Activated CD8-positive, alpha-beta memory T cell treated with anti-CD3 and anti-CD28 coated beads, Interleukin-2, amount 50 U/mL, for 24 hours (primary cell): Measurements from ENCODE around the gene GJA1.

Source experiments
- DNase-seq: peaks from one replicate; pipeline ENCODE4 v3.0.0-alpha.2; 2020; ENCODE audit errors: extremely low read depth

GJA1 gene

DNA sequence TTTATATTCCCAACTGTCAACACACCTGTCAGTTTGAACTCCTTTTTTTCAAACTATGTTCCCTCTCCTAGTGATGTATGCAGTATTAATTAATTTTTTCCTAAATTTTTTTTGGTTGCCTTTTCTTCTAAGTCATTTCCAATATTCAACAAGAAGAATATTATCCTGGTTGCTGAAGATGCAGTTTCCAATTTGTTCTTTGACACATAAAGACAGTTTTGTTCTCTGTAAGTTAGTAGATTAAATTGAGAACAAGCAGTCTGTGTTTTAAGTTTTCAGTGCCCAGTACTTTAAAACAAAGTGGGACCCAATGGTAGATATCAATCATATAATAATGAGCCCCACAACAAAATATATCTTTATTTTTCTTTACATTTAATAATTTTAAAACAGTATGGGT, 47.3 kb downstream of the GJA1 start:
- no peak for DNase-seq

GRCh38 chr6:121485359-121485811, 49.9 kb downstream of the GJA1 start:
- DNase-seq = no peak

GRCh38 chr6:121491576-121491975, 56.1 kb downstream of the GJA1 start:
- no peak for DNase-seq

GRCh38 chr6:121492536-121492935, 57.1 kb downstream of the GJA1 start:
- DNase-seq = no peak

- no peak for DNase-seq
Observed at GRCh38 chr6:121497970-121498375, 62.5 kb downstream of the GJA1 start.

DNA sequence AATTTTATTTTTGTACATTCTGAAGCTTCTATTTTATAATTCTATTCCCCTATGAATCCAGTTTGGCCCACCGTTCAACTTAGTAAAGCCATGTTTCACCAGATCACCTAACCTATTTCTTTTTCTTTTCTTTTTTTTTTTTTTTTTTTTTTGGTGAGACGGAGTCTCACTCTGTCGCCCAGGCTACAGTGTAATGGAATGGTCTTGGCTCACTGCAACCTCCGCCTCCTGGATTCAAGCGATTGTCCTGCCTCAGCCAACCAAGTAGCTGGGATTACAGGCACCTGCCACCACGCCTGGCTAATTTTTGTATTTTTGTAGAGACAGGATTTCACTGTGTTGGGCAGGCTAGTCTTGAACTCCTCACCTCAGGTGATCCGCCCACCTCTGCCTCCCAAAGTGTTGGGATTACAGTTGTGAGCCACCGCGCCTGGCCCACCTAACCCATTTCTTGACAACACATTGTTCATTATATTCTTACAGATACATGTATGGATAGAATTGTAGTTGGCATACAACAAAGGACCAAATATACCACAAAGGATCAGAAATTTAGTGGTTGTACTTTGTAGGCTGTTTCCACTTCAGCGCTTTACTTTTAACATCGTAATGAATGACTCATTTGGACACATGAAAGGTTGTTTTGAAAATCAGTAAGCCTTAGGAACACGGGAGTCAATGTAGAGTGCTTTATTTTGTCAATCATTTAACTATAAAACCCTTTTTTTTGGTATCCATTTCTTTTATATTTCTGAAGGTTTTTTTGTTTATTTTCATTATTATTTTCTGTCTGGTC, 63.2 kb downstream of the GJA1 start:
- no peak for DNase-seq
